ENCODE results near the gene TSPAN16.
A peak's percentile ranks its signal among the peaks of the same experiment; 100 is the strongest.

TSPAN16 gene

GRCh38 chr19:11251650-11252314, 44.2 kb upstream of the TSPAN16 start:
- no peak overlapping the region for H3K4me3 ChIP-seq (ENCODE audit: low read length)
- no peaks in the 10 kb centered on the region for H3K27me3 ChIP-seq (ENCODE audit: control insufficient read depth, low read length)
- H3K4me1 ChIP-seq (ENCODE audit: control insufficient read depth, low read length), result no peaks in the 10 kb centered on the region
- no peaks in the 10 kb centered on the region for H3K9me2 ChIP-seq (replicated peaks; ENCODE audit: control insufficient read depth, low read length)
- H3F3A ChIP-seq (ENCODE audit: control insufficient read depth, insufficient read depth), result no peaks in the 10 kb centered on the region
- H4K20me1 ChIP-seq (ENCODE audit: control insufficient read depth, insufficient read depth, low read depth, low read length), result no peaks in the 10 kb centered on the region
- peaks cover 29% of the 10 kb centered on the region for H3K36me3 ChIP-seq (ENCODE audit: control insufficient read depth, low read length)
- no peak overlapping the region for H3K4me2 ChIP-seq (ENCODE audit: low read length)
- H3K9me3 ChIP-seq (ENCODE audit: control insufficient read depth, insufficient read depth, low read length), result no peaks in the 10 kb centered on the region
- H3K27ac ChIP-seq (ENCODE audit: low read depth, low read length), result no peak overlapping the region
- TF ChIP-seq EZH2phosphoT487 (IDR thresholded peaks at IDR 0.05; ENCODE audit: borderline replicate concordance, low read length) (no peak), CTCF (IDR thresholded peaks at IDR 0.05; ENCODE audit: low read depth, low read length, poor library complexity, severe bottlenecking) (no peak)
- H3K79me2 ChIP-seq (ENCODE audit: control insufficient read depth, low read length), result no peaks in the 10 kb centered on the region

GRCh38 chr19:11252665-11253355, 43.1 kb upstream of the TSPAN16 start:
- Histone ChIP-seq H3K27ac (ENCODE audit: low read depth, low read length) (no peak overlapping the region), H3K9me3 (ENCODE audit: control insufficient read depth, insufficient read depth, low read length) (no peaks in the 10 kb centered on the region), H4K20me1 (ENCODE audit: control insufficient read depth, insufficient read depth, low read depth, low read length) (no peaks in the 10 kb centered on the region), H3K9me2 (replicated peaks; ENCODE audit: control insufficient read depth, low read length) (no peaks in the 10 kb centered on the region), H3K79me2 (ENCODE audit: control insufficient read depth, low read length) (0 out of 2 replicates have a peak, but pooled peaks cover under 1% of the 10 kb centered on the region), H3F3A (ENCODE audit: control insufficient read depth, insufficient read depth) (no peaks in the 10 kb centered on the region), H3K36me3 (ENCODE audit: control insufficient read depth, low read length) (peaks cover 24% of the 10 kb centered on the region), H3K4me1 (ENCODE audit: control insufficient read depth, low read length) (no peaks in the 10 kb centered on the region), H3K4me2 (ENCODE audit: low read length) (no peak overlapping the region), H3K4me3 (ENCODE audit: low read length) (no peak overlapping the region), H3K27me3 (ENCODE audit: control insufficient read depth, low read length) (no peaks in the 10 kb centered on the region)
- no peak for TF ChIP-seq EZH2phosphoT487 (IDR thresholded peaks at IDR 0.05; ENCODE audit: borderline replicate concordance, low read length)
- no peak for TF ChIP-seq CTCF (IDR thresholded peaks at IDR 0.05; ENCODE audit: low read depth, low read length, poor library complexity, severe bottlenecking)

GRCh38 chr19:11254666-11255065, 41.3 kb upstream of the TSPAN16 start:
- Histone ChIP-seq H3K9me3 (ENCODE audit: control insufficient read depth, insufficient read depth, low read length) (no peaks in the 10 kb centered on the region), H4K20me1 (ENCODE audit: control insufficient read depth, insufficient read depth, low read depth, low read length) (no peaks in the 10 kb centered on the region), H3K4me2 (ENCODE audit: low read length) (no peak overlapping the region), H3K36me3 (ENCODE audit: control insufficient read depth, low read length) (peaks cover 15% of the 10 kb centered on the region), H3K4me1 (ENCODE audit: control insufficient read depth, low read length) (no peaks in the 10 kb centered on the region), H3K9me2 (replicated peaks; ENCODE audit: control insufficient read depth, low read length) (no peaks in the 10 kb centered on the region), H3K4me3 (ENCODE audit: low read length) (no peak overlapping the region), H3K27me3 (ENCODE audit: control insufficient read depth, low read length) (no peaks in the 10 kb centered on the region), H3K27ac (ENCODE audit: low read depth, low read length) (no peak overlapping the region), H3K79me2 (ENCODE audit: control insufficient read depth, low read length) (0 out of 2 replicates have a peak, but pooled peaks cover 2% of the 10 kb centered on the region), H3F3A (ENCODE audit: control insufficient read depth, insufficient read depth) (no peaks in the 10 kb centered on the region)
- TF ChIP-seq CTCF (IDR thresholded peaks at IDR 0.05; ENCODE audit: low read depth, low read length, poor library complexity, severe bottlenecking) (peak; percentile 32), EZH2phosphoT487 (IDR thresholded peaks at IDR 0.05; ENCODE audit: borderline replicate concordance, low read length) (no peak)
